GM12892 (cell line): Measurements from ENCODE around the gene TXNDC15. TPM values are rescaled to one million over a fixed set of nuclear protein-coding genes. Genes with fewer than 3 reads are reported as not detected.
"Not testable (repeated sequence)": the region's sequence is repeated elsewhere in the genome, so short reads cannot be mapped to it uniquely, and the experiment has no call there.

Source experiments
- DNase-seq: peaks from one replicate; pipeline ENCODE4 v3.0.0; 2011; ENCODE audit not compliant: insufficient read length
- FAIRE-seq: peaks from 2 replicates; lab custom pipeline; 2011; peaks lifted over from hg19 to GRCh38; lab: Jason Lieb, UNC
- POLR2A ChIP-seq: IDR thresholded peaks from 2 replicates; pipeline ENCODE4 v1.6.1; 2011; ENCODE audit warnings: low read depth, low read length, control low read depth
- POLR2AphosphoS5 ChIP-seq: IDR thresholded peaks from 2 replicates; pipeline ENCODE4 v1.6.1; 2011; ENCODE audit warnings: low read depth, low read length, control low read depth
- TAF1 ChIP-seq: IDR thresholded peaks from 2 replicates; pipeline ENCODE4 v1.6.1; 2011; ENCODE audit warnings: low read depth, mild to moderate bottlenecking, control low read depth, low read length, borderline replicate concordance
- polyA plus RNA-seq: library from polyadenylated mRNA; unstranded; fragments of >200 nt; gene quantifications from one replicate; pipeline ENCODE4 v1.2.1, GENCODE V29; 2012; ENCODE audit warnings: missing spikeins, inconsistent platforms; ENCODE audit not compliant: missing spikeins

The TXNDC15 gene
- 27.1 TPM for polyA plus RNA-seq

GRCh38 chr5:134873987-134874830 lies at the start of gene TXNDC15:
TXNDC15 (plus strand) TSS chr5:134874371; CDS start chr5:134874428, 57 bp downstream.
- FAIRE-seq (peak; percentile 93), DNase-seq (peak; percentile 78)
- TF ChIP-seq POLR2A (peak; percentile 95), POLR2AphosphoS5 (peak; percentile 80), TAF1 (peak; percentile 97)

DNA sequence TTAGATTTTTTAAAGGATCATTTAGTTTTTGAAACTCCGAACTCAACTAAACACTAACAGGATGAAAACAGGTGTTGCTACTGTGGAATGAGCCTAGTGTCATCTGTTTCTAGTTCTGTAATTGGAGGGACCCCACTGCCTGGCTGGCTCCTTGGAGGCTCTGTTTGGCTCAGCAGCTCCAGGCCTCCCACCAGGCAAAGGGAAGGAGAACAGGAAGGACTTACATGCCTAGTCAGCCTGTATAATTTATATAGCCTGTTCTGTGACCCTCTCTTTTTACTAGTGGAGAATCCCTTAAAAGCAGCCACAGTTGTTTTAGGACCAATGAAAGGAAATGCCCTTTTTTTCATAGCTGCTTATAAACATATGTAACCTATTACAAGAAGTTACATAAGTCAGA lies 49.5 kb upstream of the TXNDC15 start:
- FAIRE-seq (no peak), DNase-seq (no peak)
- no peak for TF ChIP-seq POLR2AphosphoS5
- no peak for TF ChIP-seq POLR2A
- no peak for TF ChIP-seq TAF1

DNA sequence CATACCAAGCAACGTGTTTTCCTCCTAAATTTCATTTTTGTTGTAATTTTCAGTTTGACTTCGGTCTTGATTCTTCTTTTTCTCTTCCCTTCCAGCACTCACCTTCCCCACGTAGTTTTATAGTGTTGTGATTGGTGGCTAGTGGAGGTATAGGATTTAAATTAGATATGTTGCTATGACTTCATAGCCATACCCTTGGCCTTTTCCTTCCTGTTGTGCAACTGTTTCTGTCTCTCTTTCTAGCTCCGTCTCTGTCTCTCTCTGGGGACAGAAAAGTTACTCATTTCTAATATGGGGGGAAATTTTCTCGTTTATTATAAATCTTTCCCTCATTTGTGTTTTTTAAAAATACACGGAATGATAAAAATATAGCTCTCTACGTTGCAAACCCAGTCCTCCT lies 49.0 kb upstream of the TXNDC15 start:
- no peak for DNase-seq
- TF ChIP-seq POLR2AphosphoS5, result no peak
- no peak for TF ChIP-seq TAF1
- no peak for TF ChIP-seq POLR2A
- FAIRE-seq, result no peak

DNA sequence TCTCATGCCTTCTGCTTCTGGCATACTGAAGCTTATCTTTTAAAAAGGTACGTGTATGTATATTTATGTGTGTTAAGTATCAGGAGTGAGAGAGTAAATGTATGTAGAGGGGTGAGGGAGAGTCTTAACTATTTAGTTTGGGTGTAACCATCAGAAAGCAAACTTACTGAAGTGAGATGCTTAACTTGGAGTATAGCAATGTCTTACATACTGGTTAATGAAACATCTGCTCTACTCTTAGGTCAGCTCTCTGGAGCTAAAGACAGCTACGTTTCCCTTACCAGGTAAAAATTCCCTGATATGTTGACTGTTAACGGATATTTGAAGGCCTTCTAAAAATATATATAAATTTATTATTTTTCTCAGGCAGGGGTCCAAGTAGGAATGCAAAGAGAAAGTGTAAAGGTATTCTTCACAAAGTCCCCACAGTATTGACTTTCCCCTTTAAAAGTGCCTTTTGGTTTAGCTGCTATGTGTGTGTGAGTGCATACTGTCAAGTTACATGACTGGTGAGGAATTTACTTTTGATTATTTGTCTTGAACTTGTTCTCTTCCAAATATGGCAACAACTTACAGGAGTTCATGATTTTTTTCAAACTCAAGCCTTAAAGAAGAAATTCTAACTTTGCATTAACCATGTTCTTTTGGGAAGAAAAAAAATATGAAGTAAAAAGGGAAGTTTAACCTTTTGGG lies 40.7 kb upstream of the TXNDC15 start:
- no peak for DNase-seq
- TF ChIP-seq POLR2A (no peak), POLR2AphosphoS5 (no peak), TAF1 (no peak)
- no peak for FAIRE-seq

DNA sequence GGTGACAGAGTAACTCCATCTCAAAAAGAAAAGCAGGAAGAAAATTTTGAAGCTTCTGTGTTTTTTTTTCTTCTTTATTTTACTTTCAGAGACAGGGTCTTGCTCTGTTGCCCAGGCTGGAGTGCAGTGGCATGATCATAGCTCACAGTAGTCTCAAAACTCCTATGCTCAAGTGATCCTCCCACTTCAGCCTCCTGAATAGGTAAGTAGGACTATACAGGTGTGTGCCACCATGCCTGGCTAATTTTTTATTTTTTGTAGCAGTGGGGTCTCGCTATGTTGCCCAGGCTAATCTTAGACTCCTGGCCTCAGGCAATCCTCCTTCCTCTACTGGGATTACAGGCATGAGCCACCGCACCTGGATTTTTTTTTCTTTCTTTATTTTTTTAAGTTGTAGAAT lies 38.5 kb upstream of the TXNDC15 start:
- FAIRE-seq (no peak), DNase-seq (no peak)
- TF ChIP-seq POLR2AphosphoS5 (no peak), POLR2A (no peak), TAF1 (no peak)

DNA sequence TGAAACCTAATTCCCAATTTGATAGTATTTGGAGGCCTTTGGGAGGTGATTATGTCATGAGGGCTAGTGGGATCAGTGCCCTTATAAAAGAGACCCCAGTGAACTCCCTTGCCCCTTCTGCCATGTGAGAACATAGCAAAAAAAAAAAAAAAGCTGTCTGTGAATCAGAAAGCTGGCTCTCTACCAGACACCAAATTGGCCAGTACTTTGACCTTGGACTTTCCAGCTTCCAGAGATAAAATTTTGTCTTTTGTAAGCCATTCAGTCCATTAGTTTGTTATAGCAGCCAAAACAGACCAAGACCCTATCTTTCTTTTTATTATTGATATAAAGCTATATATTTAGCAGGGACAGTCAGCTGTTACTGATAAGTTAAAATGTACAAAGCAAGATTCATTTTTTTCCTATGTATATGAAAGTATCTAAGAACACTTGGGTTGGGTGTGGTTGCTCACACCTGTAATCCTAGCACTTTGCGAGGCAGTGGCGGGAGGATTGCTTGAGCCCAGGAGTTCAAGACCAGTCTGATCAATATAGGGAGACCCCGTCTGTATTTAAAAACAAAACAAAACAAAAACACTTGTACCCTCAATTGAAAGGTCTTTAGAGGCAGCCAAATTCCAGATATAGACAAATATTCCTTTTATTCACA lies 36.5 kb upstream of the TXNDC15 start:
- TF ChIP-seq TAF1, result no peak
- no peak for TF ChIP-seq POLR2AphosphoS5
- TF ChIP-seq POLR2A, result no peak
- DNase-seq (no peak), FAIRE-seq (no peak)

GRCh38 chr5:134838361-134838760 lies 35.8 kb upstream of the TXNDC15 start:
- DNase-seq, FAIRE-seq: not testable (repeated sequence)

DNA sequence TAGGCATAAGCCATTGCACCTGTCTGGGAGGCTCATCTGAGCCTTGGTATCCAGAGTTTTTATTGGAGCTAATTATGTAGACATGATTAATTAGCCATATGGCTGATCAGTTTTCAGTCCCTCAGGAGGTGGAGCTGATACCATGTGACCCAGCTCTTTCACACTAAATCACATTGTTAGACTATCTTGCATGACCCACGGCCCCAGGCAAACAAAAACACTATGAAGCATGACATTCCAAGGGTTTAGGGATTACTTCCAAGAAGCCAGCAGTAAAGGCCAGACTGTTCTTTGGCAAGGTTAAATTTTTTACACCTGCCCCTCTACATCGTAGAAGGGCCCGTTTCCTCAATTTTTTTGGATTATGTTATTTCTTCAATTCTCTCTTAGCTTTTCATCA lies 33.4 kb upstream of the TXNDC15 start:
- DNase-seq (no peak), FAIRE-seq (no peak)
- no peak for TF ChIP-seq POLR2A
- no peak for TF ChIP-seq TAF1
- no peak for TF ChIP-seq POLR2AphosphoS5

- FAIRE-seq (no peak), DNase-seq (no peak)
- TF ChIP-seq POLR2AphosphoS5, result no peak
- TF ChIP-seq TAF1, result no peak
- TF ChIP-seq POLR2A, result no peak
Measured at GRCh38 chr5:134844252-134844651, 29.9 kb upstream of the TXNDC15 start.

- FAIRE-seq (no peak), DNase-seq (no peak)
- TF ChIP-seq POLR2AphosphoS5 (no peak), POLR2A (no peak), TAF1 (no peak)
Measured at GRCh38 chr5:134845335-134845851, 28.8 kb upstream of the TXNDC15 start.
